GM23338 (cell line): ENCODE data around the gene SSNA1.

Experiments
- CREB1 ChIP-seq: fragments of 250-450 bp; sonication (Bioruptor Pico); IDR thresholded peaks from 2 replicates; pipeline ENCODE4 v1.5.0; 2020; ENCODE audit warnings: low read depth, mild to moderate bottlenecking, moderate library complexity
- ETS1 ChIP-seq: IDR thresholded peaks from 2 replicates; pipeline ENCODE4 v1.6.1; 2016; ENCODE audit warnings: antibody characterized with exemption
- EZH2 ChIP-seq: fragments of 200-600 bp; sonication (generic); IDR thresholded peaks from one replicate; pipeline ENCODE4 v1.8.0; 2017; ENCODE audit warnings: antibody characterized with exemption, mild to moderate bottlenecking, low read depth; ENCODE audit not compliant: unreplicated experiment
- EZH2phosphoT487 ChIP-seq: fragments of 200-600 bp; sonication (generic); IDR thresholded peaks from one replicate; pipeline ENCODE4 v1.8.1; 2018; ENCODE audit warnings: antibody characterized with exemption; ENCODE audit not compliant: unreplicated experiment
- JUNB ChIP-seq: IDR thresholded peaks from one replicate; pipeline ENCODE4 v1.6.1; 2016; ENCODE audit warnings: antibody characterized with exemption; ENCODE audit not compliant: unreplicated experiment
- POLR2AphosphoS5 ChIP-seq: IDR thresholded peaks from 2 replicates; pipeline ENCODE4 v1.6.1; 2016; ENCODE audit warnings: antibody characterized with exemption, low read depth
- REST ChIP-seq: IDR thresholded peaks from one replicate; pipeline ENCODE4 v1.6.1; 2018; ENCODE audit warnings: antibody characterized with exemption; ENCODE audit not compliant: unreplicated experiment
- STAT1 ChIP-seq: IDR thresholded peaks from one replicate; pipeline ENCODE4 v1.6.1; 2016; ENCODE audit warnings: antibody characterized with exemption; ENCODE audit not compliant: unreplicated experiment
- ZNF114 ChIP-seq: fragments of 250-450 bp; sonication (Bioruptor Pico); IDR thresholded peaks from 2 replicates; pipeline ENCODE4 v1.5.0; 2020; ENCODE audit warnings: mild to moderate bottlenecking, moderate library complexity
- ZNF331 ChIP-seq: fragments of 250-450 bp; sonication (Bioruptor Pico); IDR thresholded peaks from 2 replicates; pipeline ENCODE4 v1.5.0; 2020; ENCODE audit warnings: low read depth, mild to moderate bottlenecking, moderate library complexity
- TF ChIP-seq, protein P1 (sequence below), 2 experiments: fragments of 200-600 bp in 1 of 2; sonication (generic) in 1 of 2; conservative IDR thresholded peaks; 2 replicates each; pipeline versions ENCODE4 v1.5.1 to v1.6.1; 2016 to 2017; ENCODE audit warnings: antibody characterized with exemption in 2 of 2, low read depth in 2 of 2, mild to moderate bottlenecking in 2 of 2, moderate library complexity in 1 of 2

- TF ChIP-seq, protein P1, sequence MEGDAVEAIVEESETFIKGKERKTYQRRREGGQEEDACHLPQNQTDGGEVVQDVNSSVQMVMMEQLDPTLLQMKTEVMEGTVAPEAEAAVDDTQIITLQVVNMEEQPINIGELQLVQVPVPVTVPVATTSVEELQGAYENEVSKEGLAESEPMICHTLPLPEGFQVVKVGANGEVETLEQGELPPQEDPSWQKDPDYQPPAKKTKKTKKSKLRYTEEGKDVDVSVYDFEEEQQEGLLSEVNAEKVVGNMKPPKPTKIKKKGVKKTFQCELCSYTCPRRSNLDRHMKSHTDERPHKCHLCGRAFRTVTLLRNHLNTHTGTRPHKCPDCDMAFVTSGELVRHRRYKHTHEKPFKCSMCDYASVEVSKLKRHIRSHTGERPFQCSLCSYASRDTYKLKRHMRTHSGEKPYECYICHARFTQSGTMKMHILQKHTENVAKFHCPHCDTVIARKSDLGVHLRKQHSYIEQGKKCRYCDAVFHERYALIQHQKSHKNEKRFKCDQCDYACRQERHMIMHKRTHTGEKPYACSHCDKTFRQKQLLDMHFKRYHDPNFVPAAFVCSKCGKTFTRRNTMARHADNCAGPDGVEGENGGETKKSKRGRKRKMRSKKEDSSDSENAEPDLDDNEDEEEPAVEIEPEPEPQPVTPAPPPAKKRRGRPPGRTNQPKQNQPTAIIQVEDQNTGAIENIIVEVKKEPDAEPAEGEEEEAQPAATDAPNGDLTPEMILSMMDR (conservative IDR thresholded peaks at IDR 0.05; ENCODE audit: low read depth in 2 of 2): no peak
- TF ChIP-seq ZNF114 (CRISPR knock-in tag) (no peak), EZH2phosphoT487 (no peak), EZH2 (no peak), POLR2AphosphoS5 (no peak), REST (no peak), ZNF331 (CRISPR knock-in tag) (no peak), ETS1 (no peak), STAT1 (no peak), CREB1 (CRISPR knock-in tag) (no peak), JUNB (no peak)
Measured at GRCh38 chr9:137148242-137148641, 40.2 kb upstream of the SSNA1 start.
